Liver (tissue), 3 donors: Measurements from ENCODE around the gene AMT.

Experiments
- EGR1 ChIP-seq, 2 donors: IDR thresholded peaks; 2 replicates each; pipeline ENCODE4 v1.6.1; 2016 to 2018; ENCODE audit warnings: antibody characterized with exemption in 2 of 2, low read depth in 2 of 2
- FOXA1 ChIP-seq: IDR thresholded peaks from 2 replicates; pipeline ENCODE4 v1.6.1; 2016; ENCODE audit warnings: antibody characterized with exemption
- HNF4A ChIP-seq, 2 donors: conservative IDR thresholded peaks; 2 replicates each; pipeline ENCODE4 v1.6.1; 2016; ENCODE audit warnings: antibody characterized with exemption in 2 of 2, mild to moderate bottlenecking in 2 of 2
- SP1 ChIP-seq: IDR thresholded peaks from 2 replicates; pipeline ENCODE4 v1.6.1; 2018; ENCODE audit warnings: antibody characterized with exemption, mild to moderate bottlenecking
- TAF1 ChIP-seq: conservative IDR thresholded peaks from 2 replicates; pipeline ENCODE4 v1.6.1; 2016; ENCODE audit warnings: antibody characterized with exemption, mild to moderate bottlenecking
- YY1 ChIP-seq: IDR thresholded peaks from 2 replicates; pipeline ENCODE4 v1.6.1; 2016; ENCODE audit warnings: antibody characterized with exemption, mild to moderate bottlenecking
- TF ChIP-seq, protein P1 (sequence below): fragments of 150-350 bp; IDR thresholded peaks from 2 replicates; pipeline ENCODE4 v1.5.1; 2017; ENCODE audit warnings: improper control_type of control experiment, low read depth, low read length; ENCODE audit not compliant: missing input control
- TF ChIP-seq, protein P2 (sequence below): IDR thresholded peaks from 2 replicates; pipeline ENCODE4 v1.6.1; 2016; ENCODE audit warnings: antibody characterized with exemption
- TF ChIP-seq, protein P3 (sequence below): IDR thresholded peaks from 2 replicates; pipeline ENCODE4 v1.6.1; 2016; ENCODE audit warnings: antibody characterized with exemption, mild to moderate bottlenecking
- donor health status: healthy.
- donor health status: healthy.

DNA sequence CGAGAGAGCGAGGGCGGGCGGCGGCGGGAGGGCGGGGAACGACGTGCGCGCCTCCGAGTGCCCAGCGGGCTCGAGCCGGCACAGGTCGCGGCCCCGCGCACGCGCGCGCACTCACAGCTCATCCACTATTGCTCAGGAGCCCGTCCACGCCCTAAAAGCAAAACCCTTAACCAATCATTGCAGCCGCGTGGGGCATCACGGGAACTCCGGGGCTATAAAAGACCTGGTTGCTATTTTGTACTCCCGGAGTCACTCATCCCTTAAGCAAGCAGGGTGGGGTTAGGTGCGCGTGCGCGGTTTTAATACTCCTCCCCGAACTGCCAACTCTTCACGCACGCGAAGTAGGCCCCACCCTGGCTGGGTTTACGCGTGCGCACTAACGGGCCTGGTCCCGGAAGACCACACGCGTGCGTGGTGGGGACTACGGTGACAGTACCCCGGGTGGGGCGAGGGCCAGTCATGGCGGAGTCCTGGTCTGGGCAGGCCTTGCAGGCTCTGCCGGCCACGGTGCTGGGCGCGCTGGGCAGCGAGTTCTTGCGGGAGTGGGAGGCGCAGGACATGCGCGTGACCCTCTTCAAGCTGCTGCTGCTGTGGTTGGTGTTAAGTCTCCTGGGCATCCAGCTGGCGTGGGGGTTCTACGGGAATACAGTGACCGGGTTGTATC is 10.2 kb downstream of the AMT start, which contains the start of the genes RHOA and TCTA:
- TF ChIP-seq, protein P1, sequence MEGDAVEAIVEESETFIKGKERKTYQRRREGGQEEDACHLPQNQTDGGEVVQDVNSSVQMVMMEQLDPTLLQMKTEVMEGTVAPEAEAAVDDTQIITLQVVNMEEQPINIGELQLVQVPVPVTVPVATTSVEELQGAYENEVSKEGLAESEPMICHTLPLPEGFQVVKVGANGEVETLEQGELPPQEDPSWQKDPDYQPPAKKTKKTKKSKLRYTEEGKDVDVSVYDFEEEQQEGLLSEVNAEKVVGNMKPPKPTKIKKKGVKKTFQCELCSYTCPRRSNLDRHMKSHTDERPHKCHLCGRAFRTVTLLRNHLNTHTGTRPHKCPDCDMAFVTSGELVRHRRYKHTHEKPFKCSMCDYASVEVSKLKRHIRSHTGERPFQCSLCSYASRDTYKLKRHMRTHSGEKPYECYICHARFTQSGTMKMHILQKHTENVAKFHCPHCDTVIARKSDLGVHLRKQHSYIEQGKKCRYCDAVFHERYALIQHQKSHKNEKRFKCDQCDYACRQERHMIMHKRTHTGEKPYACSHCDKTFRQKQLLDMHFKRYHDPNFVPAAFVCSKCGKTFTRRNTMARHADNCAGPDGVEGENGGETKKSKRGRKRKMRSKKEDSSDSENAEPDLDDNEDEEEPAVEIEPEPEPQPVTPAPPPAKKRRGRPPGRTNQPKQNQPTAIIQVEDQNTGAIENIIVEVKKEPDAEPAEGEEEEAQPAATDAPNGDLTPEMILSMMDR = no peak
- TF ChIP-seq EGR1 (IDR thresholded peaks at IDR 0.05; ENCODE audit: low read depth in 2 of 2) = peak in 1 of 2 donors; percentile 39
- TF ChIP-seq, protein P2, sequence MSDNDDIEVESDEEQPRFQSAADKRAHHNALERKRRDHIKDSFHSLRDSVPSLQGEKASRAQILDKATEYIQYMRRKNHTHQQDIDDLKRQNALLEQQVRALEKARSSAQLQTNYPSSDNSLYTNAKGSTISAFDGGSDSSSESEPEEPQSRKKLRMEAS = no peak
- peak; percentile 81 for TF ChIP-seq SP1
- TF ChIP-seq YY1 = peak; percentile 97
- no peak for TF ChIP-seq FOXA1
- no peak for TF ChIP-seq HNF4A (conservative IDR thresholded peaks at IDR 0.05)
- TF ChIP-seq, protein P3, sequence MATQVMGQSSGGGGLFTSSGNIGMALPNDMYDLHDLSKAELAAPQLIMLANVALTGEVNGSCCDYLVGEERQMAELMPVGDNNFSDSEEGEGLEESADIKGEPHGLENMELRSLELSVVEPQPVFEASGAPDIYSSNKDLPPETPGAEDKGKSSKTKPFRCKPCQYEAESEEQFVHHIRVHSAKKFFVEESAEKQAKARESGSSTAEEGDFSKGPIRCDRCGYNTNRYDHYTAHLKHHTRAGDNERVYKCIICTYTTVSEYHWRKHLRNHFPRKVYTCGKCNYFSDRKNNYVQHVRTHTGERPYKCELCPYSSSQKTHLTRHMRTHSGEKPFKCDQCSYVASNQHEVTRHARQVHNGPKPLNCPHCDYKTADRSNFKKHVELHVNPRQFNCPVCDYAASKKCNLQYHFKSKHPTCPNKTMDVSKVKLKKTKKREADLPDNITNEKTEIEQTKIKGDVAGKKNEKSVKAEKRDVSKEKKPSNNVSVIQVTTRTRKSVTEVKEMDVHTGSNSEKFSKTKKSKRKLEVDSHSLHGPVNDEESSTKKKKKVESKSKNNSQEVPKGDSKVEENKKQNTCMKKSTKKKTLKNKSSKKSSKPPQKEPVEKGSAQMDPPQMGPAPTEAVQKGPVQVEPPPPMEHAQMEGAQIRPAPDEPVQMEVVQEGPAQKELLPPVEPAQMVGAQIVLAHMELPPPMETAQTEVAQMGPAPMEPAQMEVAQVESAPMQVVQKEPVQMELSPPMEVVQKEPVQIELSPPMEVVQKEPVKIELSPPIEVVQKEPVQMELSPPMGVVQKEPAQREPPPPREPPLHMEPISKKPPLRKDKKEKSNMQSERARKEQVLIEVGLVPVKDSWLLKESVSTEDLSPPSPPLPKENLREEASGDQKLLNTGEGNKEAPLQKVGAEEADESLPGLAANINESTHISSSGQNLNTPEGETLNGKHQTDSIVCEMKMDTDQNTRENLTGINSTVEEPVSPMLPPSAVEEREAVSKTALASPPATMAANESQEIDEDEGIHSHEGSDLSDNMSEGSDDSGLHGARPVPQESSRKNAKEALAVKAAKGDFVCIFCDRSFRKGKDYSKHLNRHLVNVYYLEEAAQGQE = peak; percentile 68
- peak; percentile 79 for TF ChIP-seq TAF1
